ENCODE measurements around the gene CMBL. TPM values are rescaled to one million over a fixed set of nuclear protein-coding genes. Genes with fewer than 3 reads are reported as not detected.
A peak's percentile ranks its signal among the peaks of the same experiment; 100 is the strongest.

CMBL gene
- total RNA-seq, 1 donor, result 9.0 TPM

DNA sequence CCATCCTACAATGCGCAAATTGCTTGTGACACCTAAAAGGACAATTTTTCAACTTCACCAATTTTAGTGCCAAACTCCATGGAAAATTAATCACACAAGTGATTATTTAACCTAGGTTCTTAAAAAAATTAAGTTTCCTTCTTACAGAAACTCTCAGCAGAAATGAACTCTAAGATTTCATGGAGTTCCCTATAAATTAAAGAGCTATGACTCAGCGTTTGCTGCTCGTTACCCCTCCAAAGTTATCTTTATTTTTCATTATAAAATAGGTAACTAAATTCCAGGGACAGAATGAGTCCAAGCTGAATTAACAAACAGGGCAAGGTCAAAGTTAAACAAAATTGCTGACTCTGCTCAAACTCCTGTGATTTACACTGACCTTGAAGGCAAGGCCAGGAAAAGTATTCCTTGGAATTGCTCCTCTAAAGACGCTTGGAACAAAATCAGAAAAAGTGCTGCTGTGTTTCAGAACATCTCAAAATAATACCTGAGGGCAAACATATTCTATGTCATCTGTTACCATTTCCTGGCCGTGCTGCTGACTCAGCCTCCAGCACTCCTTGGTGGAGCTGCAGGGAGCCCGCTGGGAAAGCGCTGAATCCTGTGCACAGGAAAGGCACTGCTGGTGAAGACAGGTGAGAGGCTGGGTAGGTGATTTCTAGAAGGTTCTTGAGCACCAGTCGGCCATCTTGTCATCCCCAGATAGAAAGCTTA is 2.5 kb upstream of the CMBL start:
- TF ChIP-seq, protein P1, sequence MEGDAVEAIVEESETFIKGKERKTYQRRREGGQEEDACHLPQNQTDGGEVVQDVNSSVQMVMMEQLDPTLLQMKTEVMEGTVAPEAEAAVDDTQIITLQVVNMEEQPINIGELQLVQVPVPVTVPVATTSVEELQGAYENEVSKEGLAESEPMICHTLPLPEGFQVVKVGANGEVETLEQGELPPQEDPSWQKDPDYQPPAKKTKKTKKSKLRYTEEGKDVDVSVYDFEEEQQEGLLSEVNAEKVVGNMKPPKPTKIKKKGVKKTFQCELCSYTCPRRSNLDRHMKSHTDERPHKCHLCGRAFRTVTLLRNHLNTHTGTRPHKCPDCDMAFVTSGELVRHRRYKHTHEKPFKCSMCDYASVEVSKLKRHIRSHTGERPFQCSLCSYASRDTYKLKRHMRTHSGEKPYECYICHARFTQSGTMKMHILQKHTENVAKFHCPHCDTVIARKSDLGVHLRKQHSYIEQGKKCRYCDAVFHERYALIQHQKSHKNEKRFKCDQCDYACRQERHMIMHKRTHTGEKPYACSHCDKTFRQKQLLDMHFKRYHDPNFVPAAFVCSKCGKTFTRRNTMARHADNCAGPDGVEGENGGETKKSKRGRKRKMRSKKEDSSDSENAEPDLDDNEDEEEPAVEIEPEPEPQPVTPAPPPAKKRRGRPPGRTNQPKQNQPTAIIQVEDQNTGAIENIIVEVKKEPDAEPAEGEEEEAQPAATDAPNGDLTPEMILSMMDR (IDR thresholded peaks at IDR 0.05; ENCODE audit: extremely low read depth, low read depth, low read length), result no peak

DNA sequence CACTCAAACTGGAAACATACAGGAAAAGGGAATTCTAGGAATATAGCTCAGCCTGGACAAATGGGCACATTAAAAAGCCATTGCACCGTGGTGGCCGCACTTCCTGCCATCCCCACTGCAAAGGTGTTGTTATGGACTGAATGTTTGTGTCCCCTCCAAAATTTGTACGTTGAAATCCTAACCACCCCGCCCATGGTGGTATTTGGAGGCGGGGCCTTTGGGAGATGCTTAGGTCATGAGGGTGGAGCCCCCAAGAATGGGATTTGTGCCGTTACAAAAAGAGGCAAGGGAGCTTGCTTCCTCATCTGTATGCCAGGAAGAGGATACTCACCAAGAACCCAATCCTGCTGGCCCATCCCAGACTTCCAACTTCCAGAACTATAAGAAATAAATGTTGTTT is 1.1 kb upstream of the CMBL start:
- Histone ChIP-seq H3K4me3 (ENCODE audit: insufficient read depth, low read length) (no peak overlapping the region), H3K27me3 (ENCODE audit: insufficient read depth, low read length) (no peaks in the 10 kb centered on the region), H3K4me1 (ENCODE audit: insufficient read depth, low read length) (peaks cover 13% of the 10 kb centered on the region), H2AFZ (ENCODE audit: low read length) (no peak overlapping the region), H4K20me1 (ENCODE audit: insufficient read depth, low read length) (no peaks in the 10 kb centered on the region), H3K79me2 (ENCODE audit: insufficient read depth, low read length) (peaks cover 3% of the 10 kb centered on the region), H3K4me2 (ENCODE audit: insufficient read depth, low read length) (no peak overlapping the region), H3K27ac (ENCODE audit: low read depth, low read length) (no peak overlapping the region), H3K9me3 (ENCODE audit: low read depth, low read length) (no peaks in the 10 kb centered on the region), H3K36me3 (ENCODE audit: insufficient read depth, low read length) (no peaks in the 10 kb centered on the region)
- TF ChIP-seq, protein P1 (IDR thresholded peaks at IDR 0.05; ENCODE audit: extremely low read depth, low read depth, low read length), result no peak
- no peak for DNase-seq (ENCODE audit: insufficient read length, low spot score, missing footprints)

More for the DNA sequence above, 2.5 kb upstream of the CMBL start:
- DNase-seq (ENCODE audit: insufficient read length, low spot score, missing footprints), result peak; percentile 90
- Histone ChIP-seq H3K36me3 (ENCODE audit: insufficient read depth, low read length) (no peaks in the 10 kb centered on the region), H3K4me1 (ENCODE audit: insufficient read depth, low read length) (peaks cover 13% of the 10 kb centered on the region), H2AFZ (ENCODE audit: low read length) (no peak overlapping the region), H3K27ac (ENCODE audit: low read depth, low read length) (no peak overlapping the region), H3K4me2 (ENCODE audit: insufficient read depth, low read length) (no peak overlapping the region), H4K20me1 (ENCODE audit: insufficient read depth, low read length) (no peaks in the 10 kb centered on the region), H3K9me3 (ENCODE audit: low read depth, low read length) (no peaks in the 10 kb centered on the region), H3K79me2 (ENCODE audit: insufficient read depth, low read length) (peaks cover under 1% of the 10 kb centered on the region), H3K27me3 (ENCODE audit: insufficient read depth, low read length) (no peaks in the 10 kb centered on the region), H3K4me3 (ENCODE audit: insufficient read depth, low read length) (no peak overlapping the region)

DNA sequence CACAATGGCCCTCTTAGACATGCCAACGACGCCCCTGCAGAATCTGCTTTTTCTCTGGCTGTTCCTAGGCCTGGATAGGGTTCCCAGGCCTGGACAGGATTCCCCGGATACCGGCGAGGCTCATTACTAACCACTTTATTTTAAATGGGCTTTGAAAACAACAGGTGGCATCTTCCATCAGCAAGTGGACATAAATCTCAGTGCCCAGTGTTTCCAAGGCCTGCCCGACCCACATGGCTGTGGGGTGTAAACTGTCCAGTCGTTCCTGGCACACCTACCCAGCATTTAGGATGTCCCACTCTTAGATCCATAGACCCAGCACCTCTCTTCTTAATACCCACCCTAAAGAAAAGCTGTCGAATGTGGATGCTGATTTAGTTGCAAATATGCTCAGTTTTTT is 896 bp downstream of the CMBL start:
- peaks cover 3% of the 10 kb centered on the region for H3K79me2 ChIP-seq (ENCODE audit: insufficient read depth, low read length)
- H3K4me3 ChIP-seq (ENCODE audit: insufficient read depth, low read length), result peak overlapping the region; percentile 87
- H3K27ac ChIP-seq (ENCODE audit: low read depth, low read length), result no peak overlapping the region
- H4K20me1 ChIP-seq (ENCODE audit: insufficient read depth, low read length), result peaks cover 2% of the 10 kb centered on the region
- H3K4me1 ChIP-seq (ENCODE audit: insufficient read depth, low read length), result peaks cover 13% of the 10 kb centered on the region
- H3K27me3 ChIP-seq (ENCODE audit: insufficient read depth, low read length), result no peaks in the 10 kb centered on the region
- H2AFZ ChIP-seq (ENCODE audit: low read length), result peak overlapping the region; percentile 90
- H3K4me2 ChIP-seq (ENCODE audit: insufficient read depth, low read length), result peak overlapping the region; percentile 80
- no peaks in the 10 kb centered on the region for H3K36me3 ChIP-seq (ENCODE audit: insufficient read depth, low read length)
- H3K9me3 ChIP-seq (ENCODE audit: low read depth, low read length), result no peaks in the 10 kb centered on the region
- DNase-seq (ENCODE audit: insufficient read length, low spot score, missing footprints), result peak; percentile 60
- TF ChIP-seq, protein P1 (IDR thresholded peaks at IDR 0.05; ENCODE audit: extremely low read depth, low read depth, low read length), result no peak

DNA sequence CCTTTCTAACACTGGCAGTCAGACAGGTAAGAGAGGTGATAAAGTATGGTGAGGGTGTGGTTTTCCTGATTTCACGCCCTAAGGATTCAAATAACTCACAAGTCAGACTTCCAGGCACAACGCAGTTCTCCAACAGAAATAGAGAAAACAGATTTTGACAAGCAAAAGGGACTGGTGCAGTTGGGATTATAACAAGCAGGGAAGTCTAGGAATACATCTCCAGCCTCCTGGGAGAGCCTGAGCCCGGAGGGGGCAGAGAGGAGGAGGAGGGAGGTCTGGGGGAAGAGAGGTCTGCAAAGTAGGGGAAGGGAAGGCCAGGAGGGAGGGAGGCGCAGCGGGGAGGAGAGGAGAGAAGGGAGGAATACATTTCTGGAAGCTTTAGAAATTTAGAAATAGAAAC is 1.6 kb downstream of the CMBL start:
- Histone ChIP-seq H3K27me3 (ENCODE audit: insufficient read depth, low read length) (no peaks in the 10 kb centered on the region), H3K27ac (ENCODE audit: low read depth, low read length) (no peak overlapping the region), H3K79me2 (ENCODE audit: insufficient read depth, low read length) (peaks cover 3% of the 10 kb centered on the region), H3K4me2 (ENCODE audit: insufficient read depth, low read length) (no peak overlapping the region), H4K20me1 (ENCODE audit: insufficient read depth, low read length) (peaks cover 2% of the 10 kb centered on the region), H3K36me3 (ENCODE audit: insufficient read depth, low read length) (no peaks in the 10 kb centered on the region), H2AFZ (ENCODE audit: low read length) (no peak overlapping the region), H3K4me1 (ENCODE audit: insufficient read depth, low read length) (peaks cover 13% of the 10 kb centered on the region), H3K4me3 (ENCODE audit: insufficient read depth, low read length) (peak overlapping the region; percentile 87), H3K9me3 (ENCODE audit: low read depth, low read length) (no peaks in the 10 kb centered on the region)
- DNase-seq (ENCODE audit: insufficient read length, low spot score, missing footprints), result no peak
- TF ChIP-seq, protein P1 (IDR thresholded peaks at IDR 0.05; ENCODE audit: extremely low read depth, low read depth, low read length), result no peak

All from osteoblast (primary cell).